Heart left ventricle (tissue), 16 donors: ENCODE data around the gene DOLPP1. TPM values are rescaled to one million over a fixed set of nuclear protein-coding genes. Genes with fewer than 3 reads are reported as not detected.
A peak's percentile ranks its signal among the peaks of the same experiment; 100 is the strongest.

ENCODE experiments used
- ATAC-seq, 4 donors: fragments of 200-7000 bp; cut with Tn5 transposase; one replicate each; pipeline ENCODE4 v1.9.1; 2020 to 2022; ENCODE audit warnings: moderate library complexity in 4 of 4, mild to moderate bottlenecking in 3 of 4, moderate number of reproducible peaks in 1 of 4
- DNase-seq, 5 donors: peaks; one replicate each; pipeline ENCODE4 v3.0.0-alpha.2; 2020
- H3K27ac ChIP-seq, 12 donors: fragments of 200-600 bp; sonication (generic) in 4 of 12; one replicate each; pipeline versions ENCODE4 v1.5.0 to v1.8.0; 2016 to 2022; ENCODE audit warnings: mild to moderate bottlenecking in 2 of 12
- H3K27me3 ChIP-seq, 9 donors: fragments of 200-600 bp; sonication (generic) in 2 of 9; one replicate each; pipeline versions ENCODE4 v1.5.1 to v1.8.0; 2016 to 2022; ENCODE audit warnings: mild to moderate bottlenecking in 3 of 9
- H3K36me3 ChIP-seq, 9 donors: fragments of 200-600 bp; sonication (generic) in 2 of 9; one replicate each; pipeline versions ENCODE4 v1.5.0 to v1.8.0; 2018 to 2022; ENCODE audit warnings: mild to moderate bottlenecking in 2 of 9
- H3K4me1 ChIP-seq, 12 donors: fragments of 200-600 bp; sonication (generic) in 4 of 12; one replicate each; pipeline versions ENCODE4 v1.5.0 to v1.8.0; 2016 to 2022; ENCODE audit warnings: mild to moderate bottlenecking in 3 of 12
- H3K4me3 ChIP-seq, 12 donors: fragments of 200-600 bp; sonication (generic) in 4 of 12; one replicate each; pipeline versions ENCODE4 v1.5.0 to v1.8.0; 2017 to 2022; ENCODE audit warnings: mild to moderate bottlenecking in 9 of 12, moderate library complexity in 4 of 12
- H3K9me3 ChIP-seq, 12 donors: fragments of 200-600 bp; sonication (generic) in 4 of 12; one replicate each; pipeline versions ENCODE4 v1.5.0 to v1.8.0; 2016 to 2022; ENCODE audit warnings: mild to moderate bottlenecking in 1 of 12
- POLR2A ChIP-seq, 2 donors: fragments of 450-650 bp; IDR thresholded peaks; one replicate each; pipeline ENCODE4 v1.6.1; 2017; ENCODE audit warnings: antibody characterized with exemption in 2 of 2, mild to moderate bottlenecking in 2 of 2, moderate library complexity in 2 of 2
- WGBS, 4 donors: extraction: QIAGEN DNeasy Blood & Tissue Kit in 2 of 4; methylation state at CpG; one replicate each; pipeline versions ENCODE4 v1.1.5 to v1.1.7; 2013 to 2018; 5-methylcytosine and 5-hydroxymethylcytosine counted together
- intact Hi-C, 10 donors: fragments of 100-400 bp; cut with DNase I; formaldehyde crosslinking; loops; one replicate each; pipeline versions ENCODE4 v1.11.1 to v1.14.2; 2022
- polyA plus RNA-seq, 2 donors: library from polyadenylated mRNA; stranded (reverse); fragments of 200-250 nt; gene quantifications; one replicate each; pipeline ENCODE4 v1.2.3, GENCODE V29; 2013
- total RNA-seq, 9 donors: library from RNA; depleted of rRNA in 2 of 9; stranded (reverse); fragments of >200 nt in 2 of 9; fragmentation: NEBNext Ultra II Directional in 3 of 9; extraction: Animal tissue kit (Norgen Biotek cat#: 25700) in 3 of 9; gene quantifications; one replicate each; pipeline versions ENCODE4 v1.1.0 to v1.2.4, GENCODE V29; 2016 to 2023
- TF ChIP-seq, protein P1 (sequence below), 12 donors: fragments of 200-600 bp; sonication (generic) in 4 of 12; IDR thresholded peaks; one replicate each; pipeline versions ENCODE4 v1.5.0 to v1.8.0; 2018 to 2022; ENCODE audit warnings: antibody characterized with exemption in 12 of 12, mild to moderate bottlenecking in 5 of 12
- donor health status: ischemic (EF 13 %, LVEDD 7.1; RV severe dilation, severe dysfunction).
- donor health status: healthy with polysubstance abuse.
- donor health status: DM: no; HTN: yes; CAD: no.
- donor health status: DM: no; HTN: no; CAD: no.
- donor health status: ischemic (EF 25% LVEDD 6.9; RV normal size, moderate dysfunction).
- donor health status: ischemic (EF 25% LVEDD 5.7; RV mildly dilated, moderate dysfunction).
- donor health status: healthy.
- donor health status: DM: yes; HTN: yes; CAD: no.
- donor health status: ischemic (EF 35%, LVEDD 5.7; RV mildly dilated, moderate dysfunction).
- donor health status: nonischemic (EF 11% LVEDD 7.7; RV severe dilation, severe dysfunction).
- donor health status: DM: yes; HTN: yes; CAD: no.
- donor health status: PGD.
- donor health status: ischemic (EF 29% LVEDD 5.4; RV normal size, mild dysfunction).
- donor health status: nonischemic (EF 23%, LVEDD 6.1; RV moderate dilation, normal function).

DOLPP1 gene
- total and polyA plus RNA-seq, 11 donors = 3.0 to 11.5 (median 5.8) TPM

DNA sequence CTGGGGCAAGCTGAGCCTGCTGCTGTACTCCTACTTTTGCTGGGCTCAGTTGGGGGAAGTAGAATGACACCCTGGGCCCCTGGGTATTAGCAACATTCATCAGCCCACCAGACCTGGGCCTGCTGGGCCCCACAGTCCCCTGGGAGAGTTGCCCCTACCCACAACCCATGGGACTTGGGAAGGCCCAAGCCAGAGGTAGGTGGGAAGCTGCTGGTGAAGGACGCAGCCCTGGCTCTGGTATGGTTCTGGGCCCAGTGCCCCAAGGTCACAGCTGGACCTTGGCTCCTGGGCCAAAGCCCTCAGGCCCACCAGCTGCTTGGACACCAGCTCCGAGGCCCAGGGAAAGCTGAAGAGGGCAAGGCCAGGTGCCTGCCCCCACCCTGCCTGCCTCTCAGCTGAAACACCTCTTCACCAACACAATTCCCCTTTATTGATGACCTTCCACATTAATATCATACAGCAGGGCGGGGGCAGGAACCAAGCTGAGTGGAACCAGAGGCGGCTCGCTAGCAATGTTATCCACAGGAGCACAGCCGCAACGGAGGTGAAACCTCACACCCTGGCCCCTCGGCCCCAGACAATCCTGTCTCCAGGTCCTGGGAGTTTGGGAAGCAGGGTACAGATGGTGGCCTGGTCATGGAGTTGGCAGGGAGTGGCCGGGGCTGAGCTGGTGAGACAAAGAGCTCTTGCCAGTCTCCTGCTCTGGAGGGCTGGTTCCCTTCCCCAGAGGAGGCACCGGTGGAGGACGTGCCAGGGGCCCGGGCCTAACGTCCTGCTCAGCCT is 13.7 kb downstream of the DOLPP1 start:
- ATAC-seq (peak in 3 of 4 donors; percentile 57 to 74 (median 64)), DNase-seq (peak in 1 of 5 donors; percentile 53)
- H3K4me3 ChIP-seq = no peak overlapping the region
- peaks cover 0 to 10% (median 1%) of the 10 kb centered on the region in 12 donors for H3K4me1 ChIP-seq
- TF ChIP-seq, protein P1, sequence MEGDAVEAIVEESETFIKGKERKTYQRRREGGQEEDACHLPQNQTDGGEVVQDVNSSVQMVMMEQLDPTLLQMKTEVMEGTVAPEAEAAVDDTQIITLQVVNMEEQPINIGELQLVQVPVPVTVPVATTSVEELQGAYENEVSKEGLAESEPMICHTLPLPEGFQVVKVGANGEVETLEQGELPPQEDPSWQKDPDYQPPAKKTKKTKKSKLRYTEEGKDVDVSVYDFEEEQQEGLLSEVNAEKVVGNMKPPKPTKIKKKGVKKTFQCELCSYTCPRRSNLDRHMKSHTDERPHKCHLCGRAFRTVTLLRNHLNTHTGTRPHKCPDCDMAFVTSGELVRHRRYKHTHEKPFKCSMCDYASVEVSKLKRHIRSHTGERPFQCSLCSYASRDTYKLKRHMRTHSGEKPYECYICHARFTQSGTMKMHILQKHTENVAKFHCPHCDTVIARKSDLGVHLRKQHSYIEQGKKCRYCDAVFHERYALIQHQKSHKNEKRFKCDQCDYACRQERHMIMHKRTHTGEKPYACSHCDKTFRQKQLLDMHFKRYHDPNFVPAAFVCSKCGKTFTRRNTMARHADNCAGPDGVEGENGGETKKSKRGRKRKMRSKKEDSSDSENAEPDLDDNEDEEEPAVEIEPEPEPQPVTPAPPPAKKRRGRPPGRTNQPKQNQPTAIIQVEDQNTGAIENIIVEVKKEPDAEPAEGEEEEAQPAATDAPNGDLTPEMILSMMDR (IDR thresholded peaks at IDR 0.05) = no peak
- TF ChIP-seq POLR2A (IDR thresholded peaks at IDR 0.05) = no peak
- no peaks in the 10 kb centered on the region for H3K27me3 ChIP-seq
- no peaks in the 10 kb centered on the region for H3K9me3 ChIP-seq
- H3K27ac ChIP-seq = peak overlapping the region in 4 of 12 donors; percentile 14 to 67 (median 38)
- intact Hi-C loops = no loop called here
- H3K36me3 ChIP-seq = peaks cover 0 to 52% (median 39%) of the 10 kb centered on the region in 9 donors
- 82 to 86% (median 84%) methylated on average over 8 to 13 of the region's 13 CpGs for WGBS, 4 donors

DNA sequence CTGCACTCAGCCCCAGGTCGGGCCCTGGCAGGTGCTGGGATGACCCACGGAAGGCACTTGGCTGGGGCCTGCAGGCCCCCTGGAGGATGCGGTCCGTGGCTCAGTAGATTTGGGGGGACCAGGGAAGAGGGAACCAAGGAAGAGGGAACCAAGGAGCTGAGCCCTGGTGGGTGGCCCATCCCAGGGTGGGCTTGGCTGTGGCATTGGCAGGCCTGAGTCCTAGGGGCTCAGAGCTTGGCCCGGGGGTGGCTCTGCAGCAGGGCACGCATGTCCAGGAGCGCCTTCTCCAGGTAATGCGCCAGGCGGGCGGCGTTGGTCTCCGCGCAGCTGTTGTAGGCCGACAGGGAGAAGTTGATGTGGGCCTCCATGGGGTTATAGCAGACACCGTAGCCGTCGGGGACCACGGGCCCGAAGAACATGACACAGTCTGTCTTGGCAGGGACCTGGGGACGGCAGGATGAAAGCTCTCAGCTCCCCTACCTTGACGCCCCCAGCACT is 14.3 kb downstream of the DOLPP1 start:
- TF ChIP-seq POLR2A (IDR thresholded peaks at IDR 0.05) = no peak
- TF ChIP-seq, protein P1 (IDR thresholded peaks at IDR 0.05) = no peak
- DNase-seq (no peak), ATAC-seq (peak in 2 of 4 donors; percentile 3 to 4)
- peaks cover 0 to 50% (median 33%) of the 10 kb centered on the region in 9 donors for H3K36me3 ChIP-seq
- H3K4me3 ChIP-seq = no peak overlapping the region
- intact Hi-C loops = no loop called here
- peak overlapping the region in 2 of 12 donors; percentile 48 to 67 for H3K27ac ChIP-seq
- H3K9me3 ChIP-seq = no peaks in the 10 kb centered on the region
- 89 to 97% (median 95%) methylated on average over 16 to 21 of the region's 21 CpGs for WGBS, 4 donors
- H3K27me3 ChIP-seq = no peaks in the 10 kb centered on the region
- peaks cover 0 to 10% (median 1%) of the 10 kb centered on the region in 12 donors for H3K4me1 ChIP-seq

DNA sequence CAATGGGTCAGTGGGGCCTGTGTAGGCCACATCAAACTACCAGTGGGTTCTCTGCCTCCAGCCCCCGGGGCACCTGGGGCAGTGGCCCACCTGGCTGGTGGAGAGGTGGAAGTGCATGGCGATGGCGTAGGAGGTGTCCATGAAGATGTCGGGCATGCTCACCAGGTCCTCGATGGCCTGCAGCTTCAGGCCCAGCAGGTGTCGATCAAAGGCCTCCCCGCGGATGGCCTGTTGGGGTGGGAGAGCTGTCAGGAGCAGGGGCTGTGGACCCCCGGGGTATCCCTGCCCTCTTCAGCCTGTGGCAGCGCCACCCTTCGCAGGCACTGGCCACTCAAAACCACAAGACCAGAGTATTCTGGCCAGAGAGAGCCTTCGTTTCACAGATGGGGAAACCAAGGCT is 15.0 kb downstream of the DOLPP1 start:
- 92 to 94% (median 93%) methylated on average over 5 to 12 of the region's 12 CpGs for WGBS, 4 donors
- no peaks in the 10 kb centered on the region for H3K27me3 ChIP-seq
- DNase-seq = no peak
- H3K4me1 ChIP-seq = peaks cover 0 to 10% (median 1%) of the 10 kb centered on the region in 12 donors
- intact Hi-C loops = no loop called here
- no peak overlapping the region for H3K4me3 ChIP-seq
- H3K9me3 ChIP-seq = no peaks in the 10 kb centered on the region
- no peak overlapping the region for H3K27ac ChIP-seq
- TF ChIP-seq, protein P1 (IDR thresholded peaks at IDR 0.05) = no peak
- TF ChIP-seq POLR2A (IDR thresholded peaks at IDR 0.05) = no peak
- no peak for ATAC-seq
- H3K36me3 ChIP-seq = peaks cover 0 to 49% (median 33%) of the 10 kb centered on the region in 9 donors

DNA sequence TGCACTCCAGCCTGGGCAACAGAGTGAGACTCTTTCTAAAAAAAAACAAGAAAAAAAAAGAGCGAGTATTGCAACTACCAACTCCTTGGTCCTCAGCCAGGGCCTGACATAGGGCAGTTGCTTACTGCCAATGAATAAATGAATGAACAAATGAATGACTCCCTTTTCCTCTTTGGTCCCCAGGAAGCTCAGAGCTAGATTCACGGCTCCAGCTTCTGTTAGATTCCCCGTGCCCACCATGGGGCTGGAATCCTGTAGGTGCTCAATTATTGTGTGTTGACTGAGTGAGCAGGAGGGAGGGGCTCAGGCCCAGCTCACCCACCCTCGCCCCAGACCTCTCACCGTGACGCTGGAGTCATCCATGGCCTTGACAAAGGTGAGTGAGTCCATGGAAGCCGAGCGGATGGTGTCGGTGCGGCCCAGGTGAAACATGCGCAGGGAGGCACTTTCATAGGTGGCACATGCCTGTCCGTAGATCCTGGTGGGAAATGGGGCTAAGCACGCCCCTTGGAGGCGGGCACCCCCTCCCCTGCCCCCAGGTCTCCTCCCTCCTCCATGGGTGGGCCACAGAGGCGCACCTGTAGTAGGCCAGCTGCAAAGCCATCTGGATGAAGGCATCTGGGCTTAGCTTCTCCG is 16.9 kb downstream of the DOLPP1 start:
- no peak overlapping the region for H3K27ac ChIP-seq
- TF ChIP-seq, protein P1 (IDR thresholded peaks at IDR 0.05) = no peak
- no peak for TF ChIP-seq POLR2A (IDR thresholded peaks at IDR 0.05)
- no peaks in the 10 kb centered on the region for H3K27me3 ChIP-seq
- H3K4me3 ChIP-seq = no peak overlapping the region
- peaks cover 0 to 11% (median 1%) of the 10 kb centered on the region in 12 donors for H3K4me1 ChIP-seq
- intact Hi-C loops = no loop called here
- ATAC-seq = no peak
- WGBS, 4 donors = 90 to 96% (median 95%) methylated on average over 11 to 16 of the region's 16 CpGs
- DNase-seq = no peak
- H3K36me3 ChIP-seq = peaks cover 0 to 49% (median 38%) of the 10 kb centered on the region in 9 donors
- no peaks in the 10 kb centered on the region for H3K9me3 ChIP-seq
